Inferior parietal cortex (tissue), 1 donor: ENCODE results near the gene AKNA.
"Not testable (repeated sequence)": the region's sequence is repeated elsewhere in the genome, so short reads cannot be mapped to it uniquely, and the experiment has no call there.

ENCODE experiments used
- DNase-seq: peaks from one replicate; pipeline ENCODE4 v3.0.0-alpha.2; 2016; ENCODE audit errors: extremely low spot score

Gene AKNA

DNA sequence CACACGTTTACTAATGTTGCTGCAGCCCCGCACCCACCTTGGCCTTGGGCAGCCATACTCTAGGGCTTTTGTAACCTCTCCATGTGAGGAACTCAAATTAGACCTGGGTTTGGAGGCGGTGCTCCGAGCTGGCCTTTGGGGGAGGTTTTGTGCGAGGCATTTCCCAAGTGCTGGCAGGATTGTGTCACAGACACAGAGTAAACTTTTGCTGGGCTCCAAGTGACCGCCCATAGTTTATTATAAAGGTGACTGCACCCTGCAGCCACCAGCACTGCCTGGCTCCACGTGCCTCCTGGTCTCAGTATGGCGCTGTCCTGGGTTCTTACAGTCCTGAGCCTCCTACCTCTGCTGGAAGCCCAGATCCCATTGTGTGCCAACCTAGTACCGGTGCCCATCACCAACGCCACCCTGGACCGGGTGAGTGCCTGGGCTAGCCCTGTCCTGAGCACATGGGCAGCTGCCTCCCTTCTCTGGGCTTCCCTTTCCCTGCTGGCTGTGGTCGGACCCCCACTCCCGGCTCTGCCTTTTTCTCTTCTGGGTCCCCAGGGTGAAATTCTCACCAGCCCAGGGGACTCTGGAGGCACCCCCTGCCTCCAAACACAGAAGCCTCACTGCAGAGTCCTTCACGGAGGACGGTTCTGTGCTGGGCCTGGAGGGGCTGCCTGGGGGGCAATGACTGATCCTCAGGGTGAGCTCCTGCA lies 64.8 kb downstream of the AKNA start, which contains the start of gene ORM1:
Gene ORM1, plus strand, starts transcription at position 268 of the 701 bp plus-strand sequence. Its CDS starts 36 bp downstream, at position 304.
- DNase-seq: not testable (repeated sequence)

DNA sequence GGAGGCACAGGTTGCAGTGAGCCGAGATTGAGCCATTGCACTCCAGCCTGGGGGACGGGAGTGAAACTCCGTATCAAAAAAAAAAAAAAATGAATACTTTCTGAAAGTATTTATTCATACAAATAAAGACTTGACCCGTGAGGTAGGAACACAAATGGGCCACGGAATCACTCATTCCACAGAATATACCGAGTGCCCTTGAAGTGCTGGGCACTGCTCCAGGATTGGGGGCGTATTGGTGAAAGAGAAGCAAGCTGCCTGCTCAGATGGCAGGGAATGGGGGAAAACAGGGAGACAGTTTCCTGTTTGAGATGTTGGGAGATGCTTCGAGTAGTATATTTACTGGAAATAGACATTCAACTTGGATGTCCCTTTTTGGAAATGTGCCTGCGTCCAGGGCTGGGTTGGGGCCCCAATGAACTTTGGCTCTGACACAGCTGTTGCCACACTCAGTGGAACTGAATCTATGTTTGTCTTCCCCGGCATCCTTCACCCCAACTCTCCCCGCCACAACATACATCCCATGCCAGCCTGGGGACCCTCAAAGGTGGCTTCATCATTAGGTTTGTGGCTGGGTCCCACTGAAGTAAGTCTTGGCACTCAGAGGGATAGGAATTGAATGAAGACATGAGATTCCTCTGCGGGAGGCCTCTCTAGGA lies 65.5 kb downstream of the AKNA start:
- not testable (repeated sequence) for DNase-seq

DNA sequence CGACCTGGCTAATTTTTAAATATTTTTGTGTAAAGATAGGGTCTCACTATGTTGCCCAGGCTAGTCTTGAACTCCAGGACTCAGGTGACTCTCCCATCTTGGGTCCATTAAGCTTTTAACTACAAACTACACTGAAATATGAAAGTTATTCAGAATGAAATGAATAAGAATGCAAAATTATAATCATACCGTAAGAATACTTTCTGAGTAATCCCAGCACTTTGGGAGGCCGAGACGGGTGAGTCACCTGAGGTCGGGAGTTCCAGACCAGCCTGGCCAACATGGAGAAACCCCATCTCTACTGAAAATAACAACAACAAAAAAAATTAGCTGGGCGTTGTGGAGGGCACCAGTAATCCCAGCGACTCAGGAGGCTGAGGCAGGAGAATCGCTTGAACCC lies 66.0 kb downstream of the AKNA start:
- no peak for DNase-seq

DNA sequence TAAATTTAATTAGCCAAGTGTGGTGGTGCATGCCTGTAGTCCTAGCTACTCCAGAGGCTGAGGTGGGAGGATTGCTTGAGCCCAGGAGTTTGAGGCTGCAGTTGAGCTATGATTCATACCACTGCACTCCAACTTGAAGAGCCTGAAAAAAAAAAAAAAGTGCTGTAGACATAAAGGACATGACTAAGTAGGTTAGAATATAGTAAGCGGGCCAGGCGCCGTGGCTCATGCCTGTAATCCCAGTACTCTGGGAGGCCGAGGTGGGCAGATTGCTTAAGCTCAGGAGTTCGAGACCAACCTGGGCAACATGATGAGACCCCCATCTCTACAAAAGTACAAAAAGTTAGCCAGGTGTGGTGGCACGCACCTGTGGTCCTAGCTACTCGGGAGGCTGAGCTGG lies 67.1 kb downstream of the AKNA start:
- DNase-seq: not testable (repeated sequence)

DNA sequence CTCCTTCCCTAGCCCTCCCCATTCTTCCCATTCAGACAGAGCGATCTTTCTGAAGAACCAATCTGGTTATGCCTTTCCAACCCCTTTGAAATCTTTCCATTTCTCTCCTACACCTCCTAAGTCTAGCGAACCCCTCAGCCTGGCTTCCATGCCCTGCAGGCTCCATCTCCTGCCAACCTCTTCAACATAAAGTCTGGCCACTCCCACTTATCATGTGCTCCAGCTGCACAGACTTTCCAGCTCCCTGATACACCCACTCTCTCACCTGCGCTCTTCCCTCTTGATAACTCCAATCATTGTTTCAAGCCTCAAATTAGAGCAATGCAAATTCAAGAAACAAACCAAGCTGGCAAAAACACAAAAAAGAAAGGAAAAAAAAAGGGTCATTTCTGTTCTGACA lies 68.6 kb downstream of the AKNA start:
- no peak for DNase-seq

DNA sequence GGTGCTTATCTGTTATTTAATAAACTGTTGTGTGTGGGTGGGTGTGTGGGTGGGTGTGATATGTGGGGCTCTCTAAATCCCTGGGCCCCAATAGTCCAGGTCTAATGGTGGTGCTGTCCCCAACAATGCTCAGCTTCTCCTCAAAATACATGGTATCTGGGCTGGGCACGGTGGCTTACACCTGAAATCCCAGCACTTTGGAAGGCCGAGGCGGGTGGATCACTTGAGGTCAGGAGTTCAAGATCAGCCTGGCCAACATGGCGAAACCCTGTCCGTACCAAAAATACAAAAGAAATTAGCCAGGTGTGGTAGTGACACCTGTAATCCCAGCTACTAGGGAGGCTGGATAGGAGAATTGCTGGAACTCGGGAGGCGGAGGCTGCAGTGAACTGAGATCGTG lies 69.4 kb downstream of the AKNA start:
- no peak for DNase-seq

DNA sequence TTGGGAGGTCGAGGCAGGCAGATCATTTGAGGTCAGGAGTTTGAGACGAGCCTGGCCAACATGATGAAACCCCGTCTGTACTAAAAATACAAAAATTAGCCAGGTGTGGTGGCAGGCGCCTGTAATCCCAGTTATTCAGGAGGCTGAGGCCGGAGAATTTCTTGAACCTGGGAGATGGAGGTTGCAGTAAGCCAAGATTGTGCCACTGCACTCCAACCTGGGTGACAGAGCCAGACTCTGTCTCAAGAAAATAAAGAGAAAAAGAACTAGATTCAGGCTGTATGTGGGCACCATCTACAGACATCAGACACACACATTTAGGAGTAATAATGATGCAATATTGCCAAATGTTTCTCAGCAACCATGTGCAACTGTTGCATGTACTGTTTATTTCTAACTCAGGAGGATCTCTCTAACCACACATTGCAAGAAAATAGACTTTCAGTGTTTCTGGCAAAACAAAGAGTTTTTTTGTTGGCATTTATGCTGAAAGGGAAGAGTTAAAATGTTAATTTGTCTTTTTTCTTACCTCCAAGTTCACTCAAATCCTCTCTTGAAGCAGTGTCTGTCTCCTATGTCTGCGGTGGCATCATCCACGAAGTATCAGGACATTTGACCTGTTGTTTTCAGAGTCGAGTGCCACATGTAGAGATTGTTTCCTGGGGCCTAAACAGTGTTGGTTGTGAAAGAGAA lies 70.0 kb downstream of the AKNA start:
- DNase-seq: no peak

DNA sequence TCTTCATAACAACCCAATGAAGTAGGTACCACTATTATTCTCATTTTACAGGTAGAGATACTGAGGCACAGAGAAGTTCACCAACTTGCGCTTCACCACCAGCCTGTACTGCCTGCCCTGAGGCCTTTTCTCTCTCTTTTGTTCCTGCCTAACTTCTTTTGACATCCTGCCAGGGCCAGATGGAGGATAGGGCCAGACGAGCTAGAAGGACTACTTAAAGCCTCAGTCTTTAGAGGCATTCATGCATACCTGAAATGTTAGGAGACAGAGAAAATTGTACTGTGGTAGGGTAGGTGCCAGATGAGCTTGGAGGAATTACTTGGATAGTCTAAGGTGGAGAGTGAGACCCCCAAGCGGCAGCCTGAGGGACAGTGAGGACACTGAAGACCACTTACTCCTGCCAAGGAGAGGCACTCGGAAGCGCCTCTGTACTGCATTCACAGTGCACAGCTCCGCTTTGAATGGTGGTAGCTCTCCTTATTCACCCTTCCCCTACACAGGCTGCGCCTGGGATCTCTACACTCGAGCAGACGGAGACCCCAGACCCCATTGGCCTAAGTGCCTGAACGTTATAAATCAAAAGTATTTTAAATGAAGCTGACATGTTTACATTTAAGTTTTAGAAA lies 71.1 kb downstream of the AKNA start:
- DNase-seq: no peak

DNA sequence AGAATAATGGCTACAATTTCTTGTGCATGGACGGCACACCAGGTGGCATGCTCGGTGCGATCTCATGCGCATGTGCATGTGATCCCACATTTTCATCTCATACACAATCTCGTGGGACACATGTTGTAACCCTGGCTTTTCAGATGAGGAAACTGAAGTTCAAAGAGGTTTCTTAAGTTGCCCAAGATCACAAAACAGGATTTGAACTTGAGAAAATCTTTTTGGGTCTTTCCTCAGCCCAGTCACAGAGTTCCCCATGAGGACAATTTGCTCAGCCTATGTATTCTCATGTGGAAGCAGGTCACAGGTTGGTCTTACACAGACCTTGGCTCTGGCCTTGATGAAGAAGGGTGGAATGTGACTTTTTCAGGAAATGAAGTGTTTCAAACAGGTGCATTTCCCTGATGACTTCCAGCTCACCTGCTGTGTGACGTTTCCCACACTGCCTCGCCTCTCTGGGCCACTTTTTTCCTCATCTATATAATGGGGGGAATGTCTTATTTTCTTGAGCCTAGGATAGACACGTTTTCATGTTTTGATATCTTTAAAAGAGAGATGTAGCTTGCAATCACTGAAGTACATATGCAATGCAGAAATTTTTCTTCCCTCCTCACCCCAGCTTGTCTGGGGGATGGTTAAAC lies 71.9 kb downstream of the AKNA start:
- no peak for DNase-seq

DNA sequence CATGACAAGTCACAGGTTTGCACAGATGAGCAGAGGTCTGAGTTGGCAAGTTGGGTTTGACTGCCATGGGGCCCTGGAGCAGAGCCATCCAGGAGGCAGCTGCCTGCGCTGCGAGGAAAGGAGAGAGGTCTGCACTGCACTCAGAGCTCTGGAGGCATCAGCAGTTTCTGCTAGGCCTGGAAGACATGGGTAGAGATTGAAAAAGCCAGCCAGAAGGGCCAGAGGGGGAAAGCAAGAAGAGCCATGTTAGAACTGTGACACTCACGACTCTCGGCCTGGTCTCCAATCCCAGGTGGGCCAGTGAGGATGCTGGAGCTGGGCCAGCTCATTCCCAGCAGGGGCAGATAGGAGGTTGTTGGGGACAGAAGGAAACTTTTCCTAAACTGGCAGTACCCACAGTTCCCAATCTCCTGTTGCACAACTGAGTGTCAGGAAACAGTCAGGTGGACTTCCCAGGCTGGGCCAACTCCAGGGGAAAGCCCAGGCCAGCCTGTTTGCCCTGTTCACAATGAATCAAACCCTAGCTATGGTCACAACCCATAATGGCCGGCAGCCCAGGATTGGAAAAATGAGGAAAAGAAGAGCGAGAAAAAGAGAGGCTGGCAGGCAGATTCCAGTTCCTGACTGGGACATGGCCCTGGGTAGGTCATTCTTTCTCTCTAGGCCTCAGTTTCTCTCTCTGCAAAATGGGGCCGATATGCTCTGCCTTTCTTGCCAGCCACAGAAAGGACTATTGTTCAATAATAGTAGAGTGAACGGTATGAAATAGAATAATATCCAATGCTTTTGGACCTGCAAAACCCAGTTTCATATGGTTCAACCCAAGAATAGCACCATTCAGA lies 72.7 kb downstream of the AKNA start:
- DNase-seq: no peak

DNA sequence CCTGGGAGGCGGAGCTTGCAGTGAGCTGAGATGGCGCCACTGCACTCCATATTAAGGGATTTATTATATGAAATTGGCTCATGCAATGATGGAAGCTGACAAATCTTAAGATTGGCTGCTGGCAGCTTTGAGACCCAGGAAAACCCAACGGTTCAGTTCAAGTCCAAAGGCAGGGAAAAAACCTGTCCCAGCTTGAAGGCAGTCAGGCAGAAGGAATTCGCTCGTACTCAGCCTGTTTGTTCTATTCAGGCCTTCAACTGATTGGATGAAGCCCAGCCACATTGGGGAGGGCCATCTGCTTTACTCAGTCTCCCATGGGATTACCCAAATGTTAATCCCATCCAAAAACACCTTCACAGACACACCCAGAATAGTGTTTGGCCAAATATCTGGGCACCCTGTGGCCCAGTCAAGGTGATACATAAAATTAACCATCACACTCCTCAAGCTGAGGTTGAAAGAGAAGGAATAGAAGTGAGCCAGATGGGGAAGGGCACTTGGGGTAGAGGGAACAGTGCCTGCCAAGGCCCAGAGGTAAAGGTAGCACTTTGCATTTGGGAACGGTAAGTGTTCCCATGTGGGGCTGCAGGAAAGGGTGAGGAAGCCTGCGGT lies 73.4 kb downstream of the AKNA start:
- no peak for DNase-seq

DNA sequence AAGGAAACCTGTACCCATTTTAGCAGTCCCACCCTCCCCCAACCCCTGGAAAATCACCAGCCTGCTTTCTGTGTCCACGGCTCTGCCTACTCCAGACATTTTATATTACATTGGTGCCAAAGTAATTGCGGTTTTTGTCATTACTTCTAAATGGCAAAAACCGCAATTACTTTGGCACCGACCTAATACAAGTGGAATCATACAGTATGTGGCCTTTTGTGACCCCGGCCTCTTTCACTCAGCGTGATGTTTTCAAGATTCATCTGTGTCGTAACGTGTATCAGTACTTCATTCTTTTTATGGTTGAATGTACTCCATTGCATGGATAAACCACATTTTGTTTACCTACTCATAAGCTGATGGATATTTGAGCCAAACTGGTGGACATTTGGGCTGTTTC lies 74.6 kb downstream of the AKNA start:
- DNase-seq: no peak

DNA sequence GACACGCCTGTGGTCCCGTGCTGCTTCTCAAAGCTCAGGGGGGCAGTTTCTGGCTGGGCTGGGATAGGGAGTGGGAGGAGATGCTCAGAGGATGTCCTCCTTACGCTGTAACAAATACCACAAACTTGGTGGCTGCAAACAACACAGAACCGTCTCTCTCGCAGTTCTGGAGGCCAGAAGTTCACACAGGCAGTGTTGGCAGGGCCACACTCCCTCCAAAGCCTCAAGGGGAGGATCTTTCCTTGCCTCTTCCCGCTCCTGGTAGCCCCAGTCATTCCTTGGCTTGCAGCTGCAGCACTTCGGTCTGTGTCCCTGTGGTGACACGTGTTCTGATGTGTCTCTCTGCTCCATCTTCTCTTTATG lies 75.3 kb downstream of the AKNA start:
- DNase-seq: no peak

DNA sequence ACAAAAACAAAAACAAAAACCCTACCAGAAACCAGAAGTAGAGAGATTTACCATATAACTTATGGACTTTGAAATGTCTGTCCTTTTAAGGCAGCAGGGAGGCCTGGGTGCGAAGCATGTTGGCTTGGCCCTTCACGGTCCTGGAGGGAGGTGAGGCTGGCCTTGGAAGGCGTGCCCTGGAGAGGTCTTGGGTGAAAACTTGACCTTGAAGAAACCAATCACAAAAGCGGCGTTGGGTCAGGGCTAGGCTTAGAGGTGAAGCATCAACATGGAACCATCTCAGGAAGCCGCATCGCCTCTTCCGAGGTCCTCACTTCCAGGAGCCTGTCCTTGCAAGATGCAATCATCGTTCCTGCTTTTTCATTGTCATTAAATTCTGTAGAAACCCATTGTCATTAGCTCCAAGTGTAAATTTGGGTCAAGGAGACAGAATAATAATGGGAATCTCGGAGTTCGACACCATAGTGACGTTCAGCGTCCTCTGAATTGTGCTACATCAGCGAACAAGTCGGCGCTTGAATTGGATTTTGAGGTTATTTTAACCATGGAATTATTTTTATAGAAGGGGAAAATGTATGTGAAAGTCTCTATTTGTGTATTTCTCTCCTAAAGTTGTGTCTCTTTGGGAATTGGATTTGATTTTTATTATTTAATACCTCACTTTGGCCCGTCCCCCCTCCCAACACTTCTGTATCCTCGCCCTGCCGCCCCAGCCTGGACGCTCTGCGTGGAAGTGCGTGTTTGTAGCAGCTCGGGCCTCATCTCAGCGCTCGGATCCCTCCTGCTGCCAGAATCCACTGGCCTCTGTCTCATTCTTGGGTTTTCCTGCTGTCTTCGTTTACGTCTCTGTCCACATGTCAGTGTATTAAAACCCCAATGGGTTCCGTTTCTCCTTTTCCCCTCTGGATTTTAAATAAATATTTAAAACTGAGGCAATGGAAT lies 75.9 kb downstream of the AKNA start:
- no peak for DNase-seq

DNA sequence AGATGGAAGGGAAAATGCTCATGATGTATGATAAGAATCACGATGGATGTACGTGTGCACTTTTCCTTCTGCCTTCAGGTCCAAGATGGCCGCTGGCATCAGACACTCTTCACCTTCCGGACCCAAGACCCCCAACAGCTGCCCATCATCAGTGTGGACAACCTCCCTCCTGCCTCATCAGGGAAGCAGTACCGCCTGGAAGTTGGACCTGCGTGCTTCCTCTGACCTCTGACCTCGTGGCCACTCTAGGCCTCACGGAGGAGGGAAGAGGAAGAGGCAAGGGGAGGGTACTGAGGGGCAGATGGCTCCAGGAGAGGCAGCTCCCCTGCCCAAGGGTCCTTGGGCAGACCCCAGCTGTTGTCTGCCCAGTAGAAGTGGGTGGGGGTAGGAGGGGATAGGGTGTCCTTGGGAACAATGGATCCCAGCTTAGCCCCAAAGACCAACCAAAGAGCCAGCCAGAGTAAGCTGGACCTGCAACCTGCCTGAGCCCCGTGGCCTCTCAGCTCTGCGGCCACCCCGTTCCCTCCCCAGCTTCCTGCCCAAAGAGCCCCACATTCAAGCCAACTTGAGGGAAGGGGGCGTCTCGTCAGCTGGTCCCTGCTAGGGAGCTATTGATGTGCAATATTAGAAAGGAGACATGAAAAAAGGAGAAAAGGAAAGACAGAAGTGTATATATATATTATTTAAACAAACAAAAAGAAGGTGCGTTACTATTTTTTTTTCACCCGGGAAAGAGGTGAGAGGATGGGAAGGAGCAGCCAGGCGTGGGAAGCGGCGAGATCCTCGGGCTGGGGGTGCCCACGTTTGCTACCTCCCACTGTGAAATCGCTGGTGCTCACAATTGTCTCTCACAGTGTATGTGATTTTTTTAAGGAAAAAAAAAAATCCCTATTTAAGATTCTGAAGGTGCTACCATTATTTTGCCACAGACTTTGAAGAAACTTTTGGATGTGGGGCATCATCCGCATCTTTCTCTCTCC lies 77.0 kb downstream of the AKNA start:
- no peak for DNase-seq

DNA sequence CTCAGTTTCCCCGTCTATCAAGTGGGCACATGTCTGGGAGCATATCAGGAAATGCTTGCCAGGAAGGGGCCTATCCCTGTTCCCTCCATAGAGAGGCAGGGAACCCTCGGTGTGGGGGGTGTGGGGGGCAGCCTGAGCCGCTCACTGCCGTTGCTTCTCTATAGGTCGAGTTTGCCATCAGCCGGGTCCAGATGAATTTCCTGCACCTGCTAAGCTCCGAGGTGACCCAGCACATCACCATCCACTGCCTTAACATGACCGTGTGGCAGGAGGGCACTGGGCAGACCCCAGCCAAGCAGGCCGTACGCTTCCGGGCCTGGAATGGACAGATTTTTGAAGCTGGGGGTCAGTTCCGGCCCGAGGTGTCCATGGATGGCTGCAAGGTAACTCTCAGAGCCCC lies 78.7 kb downstream of the AKNA start:
- no peak for DNase-seq

DNA sequence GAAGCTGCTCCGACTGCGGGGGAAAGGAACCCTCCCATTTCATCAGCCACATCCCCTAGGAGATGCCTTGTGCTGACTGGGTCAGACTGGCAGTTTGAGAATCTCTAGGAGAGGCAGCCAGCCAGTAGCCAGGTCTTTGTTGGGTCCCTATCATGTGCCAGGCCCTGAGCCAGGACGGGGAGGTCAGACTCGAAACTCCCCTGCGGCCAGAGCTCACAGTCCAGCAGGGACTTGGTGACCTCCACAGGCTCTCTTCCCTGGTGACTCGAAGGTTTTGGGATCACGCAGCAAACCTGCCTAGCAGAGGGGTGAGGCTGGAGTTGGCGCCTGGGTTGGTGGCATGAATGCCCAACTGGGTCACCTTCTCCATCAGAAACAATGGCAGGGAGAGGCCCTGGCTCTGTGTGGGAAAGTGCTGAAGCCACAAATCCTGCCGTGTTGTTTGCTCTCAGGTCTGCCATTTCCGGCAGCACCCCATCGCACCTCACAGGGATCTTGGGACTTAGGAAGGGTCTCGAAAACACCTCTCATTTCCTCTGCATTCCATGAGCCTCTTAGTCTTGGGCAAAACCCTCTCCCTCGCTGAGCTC lies 79.3 kb downstream of the AKNA start:
- DNase-seq: no peak

DNA sequence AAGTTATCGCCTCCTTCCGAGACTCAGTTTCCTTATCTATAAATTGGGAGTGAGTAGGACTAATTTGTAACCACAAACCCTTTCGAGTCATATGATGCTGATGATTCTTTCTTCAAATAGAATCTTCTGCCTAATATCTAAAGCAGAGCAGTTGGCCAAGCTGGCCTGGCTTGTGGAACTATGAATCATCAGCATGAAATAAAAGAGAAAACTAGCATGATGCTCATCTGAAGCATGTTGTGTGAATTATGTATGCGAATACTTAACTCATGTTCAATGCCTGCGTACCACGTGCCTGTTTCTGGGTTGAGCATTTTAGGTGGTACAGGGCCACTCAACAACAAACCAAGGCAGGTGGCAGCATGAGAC lies 79.9 kb downstream of the AKNA start:
- DNase-seq: no peak
